GM19397 (cell line): ENCODE measurements around the gene GSTM2.

Experiments used
- ATAC-seq: cut with Tn5 transposase; IDR thresholded peaks from one replicate; pipeline ENCODE4 v1.9.1; 2021; ENCODE audit warnings: mild to moderate bottlenecking, moderate library complexity; ENCODE audit not compliant: unreplicated experiment

Gene GSTM2

DNA sequence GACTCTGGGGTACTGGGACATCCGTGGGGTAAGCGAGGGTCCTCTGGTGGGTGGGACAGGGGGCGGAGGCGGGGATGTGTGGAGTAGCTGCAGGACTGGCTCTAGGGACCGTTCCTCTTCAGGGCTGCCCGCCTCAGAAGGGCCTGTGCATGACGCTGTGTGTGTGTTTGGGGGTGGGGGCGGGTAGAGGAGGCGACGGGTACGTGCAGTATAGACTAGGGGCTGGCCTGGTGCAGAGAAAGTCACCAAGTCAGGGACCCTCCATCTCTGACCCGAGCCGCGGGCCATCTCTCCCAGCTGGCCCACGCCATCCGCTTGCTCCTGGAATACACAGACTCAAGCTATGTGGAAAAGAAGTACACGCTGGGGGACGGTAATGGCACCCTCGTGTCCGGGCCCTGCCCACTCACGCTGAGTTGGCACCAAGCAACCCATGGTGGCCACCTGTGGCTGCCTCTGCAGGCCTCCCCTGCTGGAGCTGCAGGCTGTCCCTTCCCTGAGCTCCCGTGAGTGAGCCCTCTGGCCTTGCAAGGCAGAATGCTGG lies 44.5 kb downstream of the GSTM2 start:
- no peak for ATAC-seq

DNA sequence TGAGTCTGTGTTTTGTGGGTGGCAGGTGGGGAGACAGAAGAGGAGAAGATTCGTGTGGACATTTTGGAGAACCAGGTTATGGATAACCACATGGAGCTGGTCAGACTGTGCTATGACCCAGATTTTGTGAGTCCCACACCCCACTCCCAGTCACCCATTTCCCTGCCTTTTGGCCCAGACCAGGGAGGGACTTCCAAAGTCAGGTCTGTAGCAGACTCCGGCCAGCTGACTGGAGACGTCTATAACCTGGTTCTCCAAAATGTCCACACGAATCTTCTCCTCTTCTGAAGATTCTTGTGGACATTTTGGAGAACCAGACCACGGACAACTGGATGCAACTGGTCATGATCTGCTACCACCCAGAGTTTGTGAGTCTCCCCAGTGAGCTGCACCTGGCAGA lies 45.8 kb downstream of the GSTM2 start:
- ATAC-seq, result no peak

DNA sequence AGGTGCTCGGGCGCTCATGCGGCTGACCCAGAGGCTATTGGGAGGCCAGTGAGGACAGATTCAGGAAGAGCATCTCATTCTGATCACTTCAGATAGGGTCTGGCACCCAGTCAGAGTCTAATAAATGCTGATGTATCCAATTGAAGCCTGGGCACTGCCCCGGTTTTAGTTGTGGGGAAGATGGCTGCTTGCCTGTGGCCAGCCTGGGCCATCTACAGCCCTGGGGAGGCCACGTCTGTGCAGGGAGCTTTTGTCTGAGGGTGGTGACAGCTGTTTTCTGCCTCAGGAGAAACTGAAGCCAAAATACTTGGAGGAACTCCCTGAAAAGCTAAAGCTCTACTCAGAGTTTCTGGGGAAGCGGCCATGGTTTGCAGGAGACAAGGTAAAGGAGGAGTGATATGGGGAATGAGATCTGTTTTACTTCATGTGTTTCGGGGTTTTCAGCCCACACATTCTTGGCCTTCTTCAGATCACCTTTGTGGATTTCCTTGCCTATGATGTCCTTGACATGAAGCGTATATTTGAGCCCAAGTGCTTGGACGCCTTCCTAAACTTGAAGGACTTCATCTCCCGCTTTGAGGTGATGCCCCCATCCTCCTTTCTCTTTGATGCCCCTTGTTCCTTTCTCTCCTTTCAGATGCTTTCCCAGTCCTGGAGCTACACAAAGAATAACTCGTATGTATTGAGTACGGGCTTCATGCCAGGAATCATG lies 47.0 kb downstream of the GSTM2 start:
- ATAC-seq, result no peak

GRCh38 chr1:109716121-109716520 lies 48.3 kb downstream of the GSTM2 start:
- no peak for ATAC-seq

- no peak for ATAC-seq
Observed at GRCh38 chr1:109716570-109717090, 48.8 kb downstream of the GSTM2 start.

GRCh38 chr1:109717729-109718128 lies 49.9 kb downstream of the GSTM2 start:
- ATAC-seq, result no peak

DNA sequence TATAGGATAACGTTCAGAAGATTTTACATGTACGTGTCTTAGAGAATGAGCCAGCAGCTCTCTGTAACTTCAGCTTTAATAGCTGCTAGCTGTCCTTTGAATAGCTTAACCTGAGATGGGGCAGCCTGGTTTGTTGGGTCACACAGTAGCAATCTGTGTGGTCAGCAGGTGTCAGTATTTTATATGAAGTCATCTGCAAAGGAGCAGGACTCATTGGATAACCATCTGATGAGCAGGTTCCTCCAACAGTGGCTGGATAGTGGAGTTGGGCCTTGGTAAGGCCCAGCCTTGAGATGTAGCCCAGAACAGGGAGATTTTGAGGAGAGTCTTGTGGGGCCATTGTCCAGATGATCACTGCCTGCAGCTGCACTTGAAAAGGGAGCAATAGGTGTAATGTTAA lies 50.6 kb downstream of the GSTM2 start:
- ATAC-seq, result no peak

DNA sequence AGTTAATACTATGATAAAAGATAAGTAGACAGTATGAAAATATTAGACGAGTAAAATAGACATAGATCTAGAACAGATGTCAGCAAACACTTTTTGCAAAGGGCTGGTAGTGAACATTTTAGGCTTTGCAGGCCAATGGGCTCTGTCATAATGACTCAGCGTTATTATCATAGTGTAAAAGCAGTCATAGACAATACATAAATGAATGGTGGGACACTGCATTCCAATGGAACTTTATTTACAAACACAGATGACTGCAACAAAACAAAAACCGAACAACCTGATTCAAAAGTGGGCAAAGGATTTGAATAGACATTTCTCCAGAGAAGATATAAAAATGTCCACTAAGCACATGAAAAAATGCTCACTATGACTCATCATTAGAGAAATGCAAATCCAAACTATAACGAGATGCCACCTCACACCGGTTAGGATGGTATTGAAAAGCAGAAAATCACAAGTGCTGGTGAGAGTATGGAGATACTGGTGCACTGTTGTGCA lies 51.5 kb downstream of the GSTM2 start:
- ATAC-seq, result no peak

- ATAC-seq, result no peak
Observed at GRCh38 chr1:109721042-109721441, 53.2 kb downstream of the GSTM2 start.

GRCh38 chr1:109721971-109722370 lies 54.1 kb downstream of the GSTM2 start:
- no peak for ATAC-seq

GRCh38 chr1:109722908-109723691 lies 55.2 kb downstream of the GSTM2 start:
- ATAC-seq, result no peak
